ENCODE data around the gene MAP2K2.
A peak's percentile ranks its signal among the peaks of the same experiment; 100 is the strongest.

MAP2K2 gene

GRCh38 chr19:4088975-4089374, 34.9 kb downstream of the MAP2K2 start:
- Histone ChIP-seq H3K36me3 (replicated peaks) (peaks cover 19% of the 10 kb centered on the region), H3K9me3 (no peaks in the 10 kb centered on the region), H3K27me3 (ENCODE audit: low read depth) (no peaks in the 10 kb centered on the region), H3K4me3 (no peak overlapping the region), H3K4me1 (no peaks in the 10 kb centered on the region)
- in situ Hi-C loops (cut with MboI; ENCODE audit: low sequenced_read_pairs): no loop called here
- DNase-seq (ENCODE audit: low spot score in 2 of 2): peak in 1 of 2 experiments; percentile 5

GRCh38 chr19:4087787-4088679, 35.9 kb downstream of the MAP2K2 start:
- in situ Hi-C loops (cut with MboI; ENCODE audit: low sequenced_read_pairs): no loop called here
- no peak for DNase-seq (ENCODE audit: low spot score in 2 of 2)
- Histone ChIP-seq H3K4me3 (no peak overlapping the region), H3K36me3 (replicated peaks) (peaks cover 10% of the 10 kb centered on the region), H3K27me3 (ENCODE audit: low read depth) (no peaks in the 10 kb centered on the region), H3K4me1 (no peaks in the 10 kb centered on the region), H3K9me3 (no peaks in the 10 kb centered on the region)

GRCh38 chr19:4086411-4086867, 37.5 kb downstream of the MAP2K2 start:
- no peaks in the 10 kb centered on the region for H3K4me1 ChIP-seq
- DNase-seq (ENCODE audit: low spot score in 2 of 2): peak in 1 of 2 experiments; percentile 19
- H3K36me3 ChIP-seq (replicated peaks): peaks cover 3% of the 10 kb centered on the region
- no peaks in the 10 kb centered on the region for H3K9me3 ChIP-seq
- in situ Hi-C loops (cut with MboI; ENCODE audit: low sequenced_read_pairs): no loop called here
- no peak overlapping the region for H3K4me3 ChIP-seq
- H3K27me3 ChIP-seq (ENCODE audit: low read depth): no peaks in the 10 kb centered on the region

GRCh38 chr19:4084547-4084877, 39.4 kb downstream of the MAP2K2 start:
- Histone ChIP-seq H3K4me3 (no peak overlapping the region), H3K36me3 (replicated peaks) (no peaks in the 10 kb centered on the region; the same call in none of the 2 replicates), H3K27me3 (ENCODE audit: low read depth) (no peaks in the 10 kb centered on the region), H3K4me1 (no peaks in the 10 kb centered on the region), H3K9me3 (no peaks in the 10 kb centered on the region)
- DNase-seq (ENCODE audit: low spot score in 2 of 2): peak in 1 of 2 experiments; percentile 5
- in situ Hi-C loops (cut with MboI; ENCODE audit: low sequenced_read_pairs): no loop called here

- H3K4me3 ChIP-seq: no peak overlapping the region
- DNase-seq (ENCODE audit: low spot score in 2 of 2): peak in 1 of 2 experiments; percentile 7
- no peaks in the 10 kb centered on the region for H3K27me3 ChIP-seq (ENCODE audit: low read depth)
- no peaks in the 10 kb centered on the region for H3K4me1 ChIP-seq
- no peaks in the 10 kb centered on the region for H3K9me3 ChIP-seq
- H3K36me3 ChIP-seq (replicated peaks): no peaks in the 10 kb centered on the region
- in situ Hi-C loops (cut with MboI; ENCODE audit: low sequenced_read_pairs): no loop called here
Measured at GRCh38 chr19:4083677-4084546, 40.0 kb downstream of the MAP2K2 start.

GRCh38 chr19:4082172-4082571, 41.8 kb downstream of the MAP2K2 start:
- in situ Hi-C loops (cut with MboI; ENCODE audit: low sequenced_read_pairs): no loop called here

GRCh38 chr19:4081441-4082129, 42.3 kb downstream of the MAP2K2 start:
- H3K36me3 ChIP-seq (replicated peaks): no peaks in the 10 kb centered on the region
- in situ Hi-C loops (cut with MboI; ENCODE audit: low sequenced_read_pairs): no loop called here
- peak in 1 of 2 experiments; percentile 14 for DNase-seq (ENCODE audit: low spot score in 2 of 2)
- H3K4me3 ChIP-seq: no peak overlapping the region
- H3K27me3 ChIP-seq (ENCODE audit: low read depth): no peaks in the 10 kb centered on the region
- H3K9me3 ChIP-seq: no peaks in the 10 kb centered on the region
- no peaks in the 10 kb centered on the region for H3K4me1 ChIP-seq

More at GRCh38 chr19:4082172-4082571, 41.8 kb downstream of the MAP2K2 start:
- DNase-seq (ENCODE audit: low spot score in 2 of 2): no peak
- Histone ChIP-seq H3K4me3 (no peak overlapping the region), H3K9me3 (no peaks in the 10 kb centered on the region), H3K27me3 (ENCODE audit: low read depth) (no peaks in the 10 kb centered on the region), H3K4me1 (no peaks in the 10 kb centered on the region), H3K36me3 (replicated peaks) (no peaks in the 10 kb centered on the region)

GRCh38 chr19:4080473-4080872, 43.4 kb downstream of the MAP2K2 start:
- no peaks in the 10 kb centered on the region for H3K9me3 ChIP-seq
- H3K27me3 ChIP-seq (ENCODE audit: low read depth): no peaks in the 10 kb centered on the region
- no peaks in the 10 kb centered on the region for H3K36me3 ChIP-seq (replicated peaks)
- in situ Hi-C loops (cut with MboI; ENCODE audit: low sequenced_read_pairs): no loop called here
- no peaks in the 10 kb centered on the region for H3K4me1 ChIP-seq
- H3K4me3 ChIP-seq: no peak overlapping the region
- DNase-seq (ENCODE audit: low spot score in 2 of 2): peak in 1 of 2 experiments; percentile 6

GRCh38 chr19:4077800-4078684, 45.9 kb downstream of the MAP2K2 start:
- Histone ChIP-seq H3K4me1 (no peaks in the 10 kb centered on the region), H3K4me3 (no peak overlapping the region), H3K9me3 (no peaks in the 10 kb centered on the region), H3K36me3 (replicated peaks) (no peaks in the 10 kb centered on the region), H3K27me3 (ENCODE audit: low read depth) (no peaks in the 10 kb centered on the region)
- DNase-seq (ENCODE audit: low spot score in 2 of 2): peak in 1 of 2 experiments; percentile 48
- in situ Hi-C loops (cut with MboI; ENCODE audit: low sequenced_read_pairs): no loop called here

GRCh38 chr19:4077007-4077374, 46.9 kb downstream of the MAP2K2 start:
- no peaks in the 10 kb centered on the region for H3K36me3 ChIP-seq (replicated peaks)
- peak in 1 of 2 experiments; percentile 6 for DNase-seq (ENCODE audit: low spot score in 2 of 2)
- in situ Hi-C loops (cut with MboI; ENCODE audit: low sequenced_read_pairs): no loop called here
- no peak overlapping the region for H3K4me3 ChIP-seq
- no peaks in the 10 kb centered on the region for H3K4me1 ChIP-seq
- H3K9me3 ChIP-seq: no peaks in the 10 kb centered on the region
- H3K27me3 ChIP-seq (ENCODE audit: low read depth): no peaks in the 10 kb centered on the region

- no peak for DNase-seq (ENCODE audit: low spot score in 2 of 2)
- Histone ChIP-seq H3K27me3 (ENCODE audit: low read depth) (no peaks in the 10 kb centered on the region), H3K9me3 (no peaks in the 10 kb centered on the region), H3K36me3 (replicated peaks) (no peaks in the 10 kb centered on the region), H3K4me3 (no peak overlapping the region), H3K4me1 (no peaks in the 10 kb centered on the region)
- in situ Hi-C loops (cut with MboI; ENCODE audit: low sequenced_read_pairs): no loop called here
Measured at GRCh38 chr19:4075373-4075772, 48.5 kb downstream of the MAP2K2 start.

GRCh38 chr19:4071610-4072009, 52.3 kb downstream of the MAP2K2 start:
- Histone ChIP-seq H3K9me3 (no peaks in the 10 kb centered on the region), H3K4me1 (0 out of 2 replicates have a peak, but pooled peaks cover 6% of the 10 kb centered on the region), H3K27me3 (ENCODE audit: low read depth) (no peaks in the 10 kb centered on the region), H3K4me3 (no peak overlapping the region), H3K36me3 (replicated peaks) (no peaks in the 10 kb centered on the region)
- in situ Hi-C loops (cut with MboI; ENCODE audit: low sequenced_read_pairs): no loop called here
- no peak for DNase-seq (ENCODE audit: low spot score in 2 of 2)
